ENCODE results near the gene CXCL17. TPM values are rescaled to one million over a fixed set of nuclear protein-coding genes. Genes with fewer than 3 reads are reported as not detected.

Gene CXCL17
- total and polyA plus RNA-seq, 2 donors (not counting 1 experiment from before 2014, with no cell fraction given), result not detected

- TF ChIP-seq EZH2 (IDR thresholded peaks at IDR 0.05; ENCODE audit: borderline replicate concordance, insufficient read depth, low read depth, low read length, poor library complexity, severe bottlenecking), result no peak
- TF ChIP-seq, protein P1, sequence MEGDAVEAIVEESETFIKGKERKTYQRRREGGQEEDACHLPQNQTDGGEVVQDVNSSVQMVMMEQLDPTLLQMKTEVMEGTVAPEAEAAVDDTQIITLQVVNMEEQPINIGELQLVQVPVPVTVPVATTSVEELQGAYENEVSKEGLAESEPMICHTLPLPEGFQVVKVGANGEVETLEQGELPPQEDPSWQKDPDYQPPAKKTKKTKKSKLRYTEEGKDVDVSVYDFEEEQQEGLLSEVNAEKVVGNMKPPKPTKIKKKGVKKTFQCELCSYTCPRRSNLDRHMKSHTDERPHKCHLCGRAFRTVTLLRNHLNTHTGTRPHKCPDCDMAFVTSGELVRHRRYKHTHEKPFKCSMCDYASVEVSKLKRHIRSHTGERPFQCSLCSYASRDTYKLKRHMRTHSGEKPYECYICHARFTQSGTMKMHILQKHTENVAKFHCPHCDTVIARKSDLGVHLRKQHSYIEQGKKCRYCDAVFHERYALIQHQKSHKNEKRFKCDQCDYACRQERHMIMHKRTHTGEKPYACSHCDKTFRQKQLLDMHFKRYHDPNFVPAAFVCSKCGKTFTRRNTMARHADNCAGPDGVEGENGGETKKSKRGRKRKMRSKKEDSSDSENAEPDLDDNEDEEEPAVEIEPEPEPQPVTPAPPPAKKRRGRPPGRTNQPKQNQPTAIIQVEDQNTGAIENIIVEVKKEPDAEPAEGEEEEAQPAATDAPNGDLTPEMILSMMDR (IDR thresholded peaks at IDR 0.05), result no peak
- Histone ChIP-seq H2AFZ (ENCODE audit: insufficient read depth, low read depth, low read length, poor library complexity, severe bottlenecking) (peak overlapping the region; percentile 91), H3K36me3 (replicated peaks in 1 of 2; ENCODE audit: control extremely low read depth in 1 of 2, control insufficient read depth in 1 of 2, extremely low read depth in 1 of 2, insufficient read depth in 2 of 2, low read length in 1 of 2) (peaks cover 0 to 9% of the 10 kb centered on the region in 2 experiments), H3K9me3 (ENCODE audit: control extremely low read depth in 1 of 3, control insufficient read depth in 2 of 3, insufficient read depth in 1 of 3, low read length in 2 of 3) (peaks cover 0 to 5% (median 0%) of the 10 kb centered on the region in 3 donors), H3K4me1 (ENCODE audit: control insufficient read depth in 2 of 2, insufficient read depth in 2 of 2, low read length in 2 of 2) (peaks cover 22 to 40% of the 10 kb centered on the region in 2 donors), H3K4me3 (ENCODE audit: control extremely low read depth in 1 of 5, extremely low read depth in 1 of 5, insufficient read depth in 1 of 5, low read depth in 2 of 5, low read length in 4 of 5) (peak overlapping the region; percentile 75 to 98 (median 85)), H3K27ac (ENCODE audit: low read length in 2 of 2) (peak overlapping the region; percentile 78 to 85), H3K4me2 (replicated peaks; ENCODE audit: low read depth, low read length, poor library complexity, severe bottlenecking) (peak overlapping the region; percentile 98), H3K9ac (ENCODE audit: low read length) (peak overlapping the region; percentile 97), H3K27me3 (replicated peaks in 1 of 4; ENCODE audit: control extremely low read depth in 1 of 4, control insufficient read depth in 3 of 4, insufficient read depth in 4 of 4, low read length in 3 of 4) (no peaks in the 10 kb centered on the region), H4K20me1 (ENCODE audit: control insufficient read depth, insufficient read depth, low read length, poor library complexity, severe bottlenecking) (peaks cover 52% of the 10 kb centered on the region), H3K79me2 (ENCODE audit: control insufficient read depth, insufficient read depth, low read length) (peaks cover 50% of the 10 kb centered on the region)
- 53% methylated on average over 15 of the region's 17 CpGs for WGBS (ENCODE audit: insufficient coverage)
- ChIA-PET POLR2A (interaction anchor here (0.5 to 1.4 kb wide), 3 partner anchors 25 to 52 kb away, joined by 3 to 9 read pairs (median 3); no protein-coding TSS in a partner anchor), CTCF (interaction anchor here (1.0 to 3.8 kb wide), 4 partner anchors 16 to 28 kb away, joined by 4 to 17 read pairs (median 10); no protein-coding TSS in a partner anchor)
- no peaks in the 10 kb centered on the region for H3K9me3 Mint-ChIP-seq (ENCODE audit: insufficient read depth)
- peak overlapping the region; percentile 98 for H3K4me3 Mint-ChIP-seq
- DNase-seq (no peak), ATAC-seq (ENCODE audit: low read depth) (peak; percentile 12)
- peak overlapping the region; percentile 99 for H3K27ac Mint-ChIP-seq
- H3K4me1 Mint-ChIP-seq, result peaks cover 49% of the 10 kb centered on the region
- H3K27me3 Mint-ChIP-seq, result no peaks in the 10 kb centered on the region
- intact Hi-C loops (cut with micrococcal nuclease), result loop anchor here (1.0 to 5.0 kb wide), 3 partner anchors 17 to 295 kb away; no protein-coding TSS in a partner anchor
These were observed 20.4 kb downstream of the CXCL17 start for GRCh38 chr19:42422092-42422900.
